Testis (tissue), 3 donors: Measurements from ENCODE around the gene RFK. TPM values are rescaled to one million over a fixed set of nuclear protein-coding genes. Genes with fewer than 3 reads are reported as not detected.
"Not testable (repeated sequence)": the region's sequence is repeated elsewhere in the genome, so short reads cannot be mapped to it uniquely, and the experiment has no call there.

Experiments
- DNase-seq: peaks from one replicate; pipeline ENCODE4 v3.0.0-alpha.2; 2019
- H3K27ac ChIP-seq, 2 donors: fragments of 200-600 bp; sonication (generic); one replicate each; pipeline ENCODE4 v1.5.1; 2019
- H3K27me3 ChIP-seq: fragments of 200-600 bp; sonication (generic); one replicate; pipeline ENCODE4 v1.5.1; 2019
- H3K36me3 ChIP-seq: fragments of 200-600 bp; sonication (generic); one replicate; pipeline ENCODE4 v1.5.1; 2017; ENCODE audit warnings: low read depth; ENCODE audit errors: missing control alignments
- H3K4me1 ChIP-seq: fragments of 200-600 bp; sonication (generic); one replicate; pipeline ENCODE4 v1.5.1; 2019
- H3K4me3 ChIP-seq, 2 donors: fragments of 200-600 bp; sonication (generic); one replicate each; pipeline ENCODE4 v1.5.1; 2017 to 2019
- H3K9me3 ChIP-seq: fragments of 200-600 bp; sonication (generic); one replicate; pipeline ENCODE4 v1.5.1; 2017
- POLR2A ChIP-seq: fragments of 450-650 bp; IDR thresholded peaks from one replicate; pipeline ENCODE4 v1.6.1; 2017; ENCODE audit warnings: antibody characterized with exemption, mild to moderate bottlenecking, moderate library complexity
- WGBS, 2 donors: methylation state at CpG; one replicate each; pipeline ENCODE4 v1.1.5; 2018; 5-methylcytosine and 5-hydroxymethylcytosine counted together
- intact Hi-C: fragments of 100-400 bp; cut with DNase I; formaldehyde crosslinking; loops from one replicate; pipeline ENCODE4 v1.15.1; 2023; ENCODE audit warnings: low total_unique reads
- polyA plus RNA-seq: library from polyadenylated mRNA; stranded (reverse); fragments of 350-450 nt; fragmentation: Illumina TruSeq; extraction: RNeasy Lipid Tissue Mini Kit (QIAGEN cat#74804); gene quantifications from one replicate; pipeline ENCODE4 v1.2.3, GENCODE V29; 2014; ENCODE audit warnings: low read depth, low replicate concordance; ENCODE audit not compliant: insufficient read depth
- total RNA-seq, 2 donors: library from RNA; depleted of rRNA; stranded (reverse); fragments of >200 nt; gene quantifications; one replicate each; pipeline ENCODE4 v1.2.3, GENCODE V29; 2016
- TF ChIP-seq, protein P1 (sequence below), 3 experiments: fragments of 450-650 bp in 2 of 3; fragments of 200-600 bp in 1 of 3; sonication (generic) in 1 of 3; IDR thresholded peaks; one replicate each; pipeline ENCODE4 v1.5.1; 2016 to 2019; ENCODE audit warnings: antibody characterized with exemption in 3 of 3, mild to moderate bottlenecking in 2 of 3, moderate library complexity in 1 of 3

The RFK gene
- total and polyA plus RNA-seq, 3 donors from 2014 or later = 39.3 to 69.7 (median 41.8) TPM

DNA sequence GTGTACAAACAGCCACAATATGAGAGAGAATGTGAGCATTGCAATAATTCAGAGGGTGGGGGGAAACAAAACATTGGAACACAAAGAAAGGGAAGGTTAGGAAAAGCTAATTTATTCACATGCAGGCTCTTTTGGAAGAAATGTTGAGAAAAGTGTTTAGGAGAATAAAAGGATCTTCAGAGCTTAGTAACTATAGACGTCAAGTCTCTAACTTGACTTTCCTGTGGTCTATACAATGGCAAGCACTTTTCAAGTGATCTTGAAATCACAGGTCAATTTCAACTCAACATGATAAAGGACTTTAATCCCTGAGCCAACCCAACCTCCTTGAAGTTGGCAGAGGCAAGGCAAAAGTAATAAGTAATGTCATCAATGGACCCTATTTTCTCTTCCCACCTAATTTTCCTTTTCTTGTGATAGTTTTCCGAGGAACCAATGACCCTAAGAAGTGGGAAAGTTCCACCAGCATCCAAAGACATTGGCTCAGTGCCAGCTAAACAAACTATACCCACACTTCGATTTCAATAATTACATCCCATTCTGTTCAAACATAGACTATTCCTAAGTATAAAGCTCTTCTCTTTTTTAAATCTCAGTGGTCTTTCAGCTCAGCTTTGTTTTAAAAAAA lies 23.7 kb downstream of the RFK start:
- TF ChIP-seq POLR2A = no peak
- TF ChIP-seq, protein P1, sequence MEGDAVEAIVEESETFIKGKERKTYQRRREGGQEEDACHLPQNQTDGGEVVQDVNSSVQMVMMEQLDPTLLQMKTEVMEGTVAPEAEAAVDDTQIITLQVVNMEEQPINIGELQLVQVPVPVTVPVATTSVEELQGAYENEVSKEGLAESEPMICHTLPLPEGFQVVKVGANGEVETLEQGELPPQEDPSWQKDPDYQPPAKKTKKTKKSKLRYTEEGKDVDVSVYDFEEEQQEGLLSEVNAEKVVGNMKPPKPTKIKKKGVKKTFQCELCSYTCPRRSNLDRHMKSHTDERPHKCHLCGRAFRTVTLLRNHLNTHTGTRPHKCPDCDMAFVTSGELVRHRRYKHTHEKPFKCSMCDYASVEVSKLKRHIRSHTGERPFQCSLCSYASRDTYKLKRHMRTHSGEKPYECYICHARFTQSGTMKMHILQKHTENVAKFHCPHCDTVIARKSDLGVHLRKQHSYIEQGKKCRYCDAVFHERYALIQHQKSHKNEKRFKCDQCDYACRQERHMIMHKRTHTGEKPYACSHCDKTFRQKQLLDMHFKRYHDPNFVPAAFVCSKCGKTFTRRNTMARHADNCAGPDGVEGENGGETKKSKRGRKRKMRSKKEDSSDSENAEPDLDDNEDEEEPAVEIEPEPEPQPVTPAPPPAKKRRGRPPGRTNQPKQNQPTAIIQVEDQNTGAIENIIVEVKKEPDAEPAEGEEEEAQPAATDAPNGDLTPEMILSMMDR (IDR thresholded peaks at IDR 0.05) = no peak
- intact Hi-C loops = no loop called here
- WGBS, 2 donors = 81 to 88% methylated on average over 3 of the region's 3 CpGs

DNA sequence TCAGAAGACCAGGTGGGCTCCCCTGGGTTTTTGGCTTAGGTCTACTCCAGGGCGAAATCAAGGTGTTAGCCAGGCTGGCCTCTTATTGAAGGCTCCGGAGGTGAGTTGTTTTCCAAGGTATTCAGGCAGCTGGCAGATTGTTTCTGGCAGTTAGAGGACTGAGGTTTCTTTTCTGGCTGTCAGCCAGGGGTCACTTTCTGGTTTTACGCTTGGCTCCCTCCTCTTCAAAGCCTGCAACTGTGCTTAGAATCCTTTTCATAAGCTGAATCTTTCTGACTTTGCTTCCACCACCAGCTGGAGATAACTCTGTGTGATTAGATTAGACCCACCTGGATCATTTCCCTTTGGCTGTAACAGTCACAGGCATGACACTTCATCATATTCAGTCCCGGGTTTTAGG lies 24.6 kb downstream of the RFK start:
- Histone ChIP-seq H3K4me1 (peaks cover 23% of the 10 kb centered on the region), H3K27me3 (no peaks in the 10 kb centered on the region), H3K36me3 (no peaks in the 10 kb centered on the region), H3K27ac (no peak overlapping the region), H3K9me3 (no peaks in the 10 kb centered on the region), H3K4me3 (no peak overlapping the region)
- intact Hi-C loops = no loop called here
- WGBS, 2 donors = 47 to 59% methylated on average over 4 of the region's 4 CpGs
- DNase-seq = peak; percentile 30
- TF ChIP-seq, protein P1 (IDR thresholded peaks at IDR 0.05) = no peak
- no peak for TF ChIP-seq POLR2A

More for the DNA sequence above, 23.7 kb downstream of the RFK start:
- Histone ChIP-seq H3K36me3 (no peaks in the 10 kb centered on the region), H3K4me1 (peaks cover 33% of the 10 kb centered on the region), H3K27me3 (no peaks in the 10 kb centered on the region), H3K27ac (no peak overlapping the region), H3K4me3 (no peak overlapping the region), H3K9me3 (no peaks in the 10 kb centered on the region)
- DNase-seq = no peak

DNA sequence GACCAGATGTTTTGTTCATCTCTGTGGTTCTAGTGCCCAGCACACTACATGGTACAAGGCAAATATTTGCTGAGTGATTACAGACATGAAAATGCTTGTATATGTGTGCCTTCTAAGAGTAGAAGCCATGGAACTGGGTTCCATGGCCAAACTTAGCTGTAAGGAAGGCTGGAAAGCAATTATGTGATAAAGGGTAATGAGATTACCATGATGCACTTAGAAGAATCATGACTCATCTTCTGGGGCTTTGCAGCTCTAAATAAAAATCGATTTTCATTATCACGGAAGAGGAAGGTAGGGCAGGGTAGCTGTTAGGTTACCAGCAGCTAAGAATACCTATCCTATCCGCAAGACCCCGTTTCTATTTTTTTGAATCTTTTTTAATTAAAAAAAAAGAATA lies 28.0 kb downstream of the RFK start:
- no peaks in the 10 kb centered on the region for H3K9me3 ChIP-seq
- H3K36me3 ChIP-seq = no peaks in the 10 kb centered on the region
- TF ChIP-seq, protein P1 (IDR thresholded peaks at IDR 0.05) = no peak
- TF ChIP-seq POLR2A = no peak
- intact Hi-C loops = no loop called here
- no peak for DNase-seq
- 84 to 89% methylated on average over 4 of the region's 4 CpGs for WGBS, 2 donors
- no peaks in the 10 kb centered on the region for H3K27me3 ChIP-seq
- H3K27ac ChIP-seq = no peak overlapping the region
- no peaks in the 10 kb centered on the region for H3K4me1 ChIP-seq
- H3K4me3 ChIP-seq = no peak overlapping the region

DNA sequence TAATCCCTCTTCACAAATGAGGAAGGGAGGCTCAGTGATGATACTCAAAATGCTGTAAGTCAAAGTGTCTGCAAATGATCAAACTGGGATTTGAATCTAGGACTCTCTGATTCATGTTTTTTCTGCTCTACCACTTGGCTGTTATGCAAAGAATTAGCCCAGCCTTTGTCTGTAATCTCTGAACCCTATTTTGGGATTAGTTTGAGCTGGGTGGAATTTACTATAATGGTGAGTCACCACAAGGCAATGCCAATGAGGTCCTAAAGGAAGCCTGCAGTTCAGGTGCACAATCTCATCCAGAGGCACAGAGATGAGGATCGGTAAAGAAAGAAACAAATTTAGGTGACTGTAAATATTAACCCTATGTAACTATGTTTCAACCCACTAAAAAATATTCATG lies 29.2 kb downstream of the RFK start:
- intact Hi-C loops = no loop called here
- Histone ChIP-seq H3K36me3 (no peaks in the 10 kb centered on the region), H3K4me1 (no peaks in the 10 kb centered on the region), H3K9me3 (no peaks in the 10 kb centered on the region), H3K27ac (no peak overlapping the region), H3K4me3 (no peak overlapping the region), H3K27me3 (no peaks in the 10 kb centered on the region)
- DNase-seq = no peak
- no peak for TF ChIP-seq POLR2A
- TF ChIP-seq, protein P1 (IDR thresholded peaks at IDR 0.05) = no peak
- 59 to 71% methylated on average over 1 of the region's 1 CpG for WGBS, 2 donors

DNA sequence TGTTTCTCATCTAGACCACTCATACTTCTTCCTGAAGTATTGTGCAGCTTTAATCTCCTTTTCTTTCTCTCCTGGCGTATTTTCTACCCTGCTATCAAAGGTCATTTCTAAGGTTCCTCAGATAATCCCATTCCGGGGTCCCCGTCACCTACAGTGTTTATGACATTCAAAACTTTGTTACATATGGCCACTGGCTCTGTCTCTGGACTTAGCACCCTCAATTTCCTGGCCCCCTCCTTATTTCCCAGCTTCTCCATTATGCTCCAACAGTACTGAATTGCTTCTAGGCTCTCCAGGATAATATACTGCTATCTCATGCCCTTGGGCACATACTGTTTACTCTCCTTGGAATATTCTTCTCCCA lies 31.2 kb downstream of the RFK start:
- H3K36me3 ChIP-seq = no peaks in the 10 kb centered on the region
- TF ChIP-seq POLR2A = no peak
- TF ChIP-seq, protein P1 (IDR thresholded peaks at IDR 0.05) = no peak
- DNase-seq = no peak
- H3K27me3 ChIP-seq = no peaks in the 10 kb centered on the region
- no peak overlapping the region for H3K27ac ChIP-seq
- 80 to 89% methylated on average over 3 of the region's 3 CpGs for WGBS, 2 donors
- H3K4me3 ChIP-seq = no peak overlapping the region
- H3K9me3 ChIP-seq = no peaks in the 10 kb centered on the region
- no peaks in the 10 kb centered on the region for H3K4me1 ChIP-seq
- intact Hi-C loops = no loop called here

DNA sequence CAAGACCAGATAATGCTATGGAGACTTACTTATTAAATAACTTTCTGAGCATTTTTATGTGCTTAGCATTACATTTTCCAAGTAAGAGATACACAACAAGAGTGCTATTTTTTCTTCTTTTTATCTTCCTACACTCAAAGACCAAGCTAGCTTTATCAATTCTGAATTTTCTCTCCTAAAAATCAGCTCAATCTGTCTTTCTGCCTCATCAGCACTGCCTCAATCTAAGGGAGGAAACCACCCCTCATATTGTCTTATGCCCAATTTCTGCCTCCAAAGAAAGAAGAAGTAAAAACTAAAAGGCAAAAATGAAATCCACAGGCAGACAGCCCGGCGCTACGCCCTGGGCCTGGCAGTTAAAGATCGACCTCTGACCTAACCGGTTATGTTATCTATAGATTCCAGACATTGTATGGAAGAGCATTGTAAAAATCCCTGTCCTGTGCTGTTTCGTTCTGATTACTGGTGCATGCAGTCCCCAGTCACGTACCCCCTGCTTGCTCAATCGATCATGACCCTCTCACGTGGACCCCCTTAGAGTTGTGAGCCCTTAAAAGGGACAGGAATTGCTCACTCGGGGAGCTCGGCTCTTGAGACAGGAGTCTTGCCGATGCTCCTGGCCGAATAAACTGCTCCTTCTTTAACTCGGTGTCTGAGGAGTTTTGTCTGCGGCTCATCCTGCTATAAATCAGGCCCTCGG lies 31.7 kb downstream of the RFK start:
- intact Hi-C loops, H3K36me3 ChIP-seq, DNase-seq, H3K27ac ChIP-seq, H3K9me3 ChIP-seq, H3K4me3 ChIP-seq, H3K27me3 ChIP-seq, H3K4me1 ChIP-seq: not testable (repeated sequence)
- 86 to 92% methylated on average over 16 of the region's 16 CpGs for WGBS, 2 donors
